AG04450 (cell line): ENCODE results near the gene ZNF277. TPM values are rescaled to one million over a fixed set of nuclear protein-coding genes. Genes with fewer than 3 reads are reported as not detected.

ENCODE experiments used
- CTCF ChIA-PET: fragments of 300-600, 350-600 bp; formaldehyde crosslinking; extraction: SDS; loops from one replicate; lab custom pipeline; 2022; ENCODE audit warnings: antibody characterized with exemption, inconsistent platforms; lab: Charles Lee
- POLR2A ChIA-PET: fragments of 350-600 bp; formaldehyde crosslinking; extraction: SDS; loops from one replicate; lab custom pipeline; 2021; ENCODE audit warnings: antibody characterized with exemption, inconsistent platforms; lab: Yijun Ruan, JAX
- DNase-seq: peaks from one replicate; pipeline ENCODE4 v3.0.0-alpha.2; 2011; ENCODE audit warnings: low read depth, low spot score
- H3K27ac ChIP-seq: one replicate; pipeline ENCODE4 v1.5.1; 2012; ENCODE audit warnings: low read depth, low read length, control low read depth
- H3K27me3 ChIP-seq: one replicate; pipeline ENCODE4 v1.6.0; 2012; ENCODE audit warnings: low read length; ENCODE audit not compliant: control insufficient read depth, insufficient read depth
- H3K4me3 ChIP-seq: 2 replicates; pipeline ENCODE4 v1.5.1; 2011; ENCODE audit warnings: mild to moderate bottlenecking, low read depth, low read length, control low read depth
- H3K9me3 ChIP-seq: 2 replicates; pipeline ENCODE4 v1.5.1; 2012; ENCODE audit warnings: low read length; ENCODE audit not compliant: control insufficient read depth, insufficient read depth
- CTCF ChIP-seq: IDR thresholded peaks from 2 replicates; pipeline ENCODE4 v1.5.1; 2011; ENCODE audit warnings: low read depth, low read length, control low read depth, inconsistent platforms
- polyA plus RNA-seq: library from polyadenylated mRNA; depleted of rRNA; stranded (reverse); fragments of >200 nt; gene quantifications from 2 replicates; pipeline ENCODE4 v1.2.3, GENCODE V29; 2011

Gene ZNF277
- polyA plus RNA-seq, 1 experiment = 30.3 TPM

- CTCF ChIA-PET = no interaction called here
- H3K9me3 ChIP-seq = no peaks in the 10 kb centered on the region
- H3K27me3 ChIP-seq = no peaks in the 10 kb centered on the region
- TF ChIP-seq CTCF = no peak
- H3K4me3 ChIP-seq = no peak overlapping the region
- H3K27ac ChIP-seq = no peak overlapping the region
- POLR2A ChIA-PET = no interaction called here
- DNase-seq = no peak
These were observed 64.7 kb downstream of the ZNF277 start for GRCh38 chr7:112271162-112271561.

GRCh38 chr7:112272921-112273561 is 66.5 kb downstream of the ZNF277 start:
- Histone ChIP-seq H3K9me3 (no peaks in the 10 kb centered on the region), H3K27ac (no peak overlapping the region), H3K4me3 (no peak overlapping the region), H3K27me3 (no peaks in the 10 kb centered on the region)
- no peak for TF ChIP-seq CTCF
- ChIA-PET CTCF (no interaction called here), POLR2A (no interaction called here)
- no peak for DNase-seq

- no peak for DNase-seq
- Histone ChIP-seq H3K27ac (no peak overlapping the region), H3K4me3 (no peak overlapping the region), H3K9me3 (no peaks in the 10 kb centered on the region), H3K27me3 (no peaks in the 10 kb centered on the region)
- CTCF ChIA-PET = no interaction called here
- no peak for TF ChIP-seq CTCF
- POLR2A ChIA-PET = no interaction called here
These were observed 72.5 kb downstream of the ZNF277 start for GRCh38 chr7:112279042-112279441.

GRCh38 chr7:112280267-112280666 is 73.8 kb downstream of the ZNF277 start:
- Histone ChIP-seq H3K9me3 (no peaks in the 10 kb centered on the region), H3K4me3 (no peak overlapping the region), H3K27ac (no peak overlapping the region), H3K27me3 (no peaks in the 10 kb centered on the region)
- CTCF ChIA-PET = no interaction called here
- TF ChIP-seq CTCF = no peak
- DNase-seq = no peak
- POLR2A ChIA-PET = no interaction called here

- DNase-seq = no peak
- H3K4me3 ChIP-seq = no peak overlapping the region
- H3K27ac ChIP-seq = no peak overlapping the region
- POLR2A ChIA-PET = no interaction called here
- CTCF ChIA-PET = no interaction called here
- H3K27me3 ChIP-seq = no peaks in the 10 kb centered on the region
- TF ChIP-seq CTCF = no peak
- no peaks in the 10 kb centered on the region for H3K9me3 ChIP-seq
These were observed 76.1 kb downstream of the ZNF277 start for GRCh38 chr7:112282476-112283188.
